GM19395 (cell line): Measurements from ENCODE around the gene TSPAN7.

Source experiments
- ATAC-seq: cut with Tn5 transposase; IDR thresholded peaks from one replicate; pipeline ENCODE4 v1.9.1; 2021; ENCODE audit warnings: mild to moderate bottlenecking, moderate library complexity; ENCODE audit not compliant: unreplicated experiment

The TSPAN7 gene

DNA sequence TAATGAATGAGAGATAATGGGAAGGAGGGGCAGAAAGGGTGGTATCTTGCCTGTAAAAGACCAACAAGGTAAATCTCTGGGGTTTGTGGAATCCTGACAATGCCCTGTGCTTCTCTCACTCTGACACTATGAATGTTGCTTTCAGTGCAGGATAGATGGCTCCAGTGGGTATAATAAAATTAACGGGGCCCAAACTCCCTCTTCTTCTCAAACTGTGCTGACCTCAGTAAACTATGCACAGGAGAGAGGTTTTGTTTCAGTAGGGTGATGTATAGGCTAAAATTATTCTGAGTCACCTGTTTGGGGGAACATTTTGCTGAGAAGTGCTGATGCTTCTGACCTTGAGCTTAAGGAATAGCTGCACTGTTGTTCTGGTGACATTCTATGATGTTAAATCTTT, 82.6 kb downstream of the TSPAN7 start:
- no peak for ATAC-seq

- ATAC-seq: no peak
These were observed 84.8 kb downstream of the TSPAN7 start for GRCh38 chrX:38646129-38646528.

- no peak for ATAC-seq
These were observed 87.9 kb downstream of the TSPAN7 start for GRCh38 chrX:38649221-38649620.

DNA sequence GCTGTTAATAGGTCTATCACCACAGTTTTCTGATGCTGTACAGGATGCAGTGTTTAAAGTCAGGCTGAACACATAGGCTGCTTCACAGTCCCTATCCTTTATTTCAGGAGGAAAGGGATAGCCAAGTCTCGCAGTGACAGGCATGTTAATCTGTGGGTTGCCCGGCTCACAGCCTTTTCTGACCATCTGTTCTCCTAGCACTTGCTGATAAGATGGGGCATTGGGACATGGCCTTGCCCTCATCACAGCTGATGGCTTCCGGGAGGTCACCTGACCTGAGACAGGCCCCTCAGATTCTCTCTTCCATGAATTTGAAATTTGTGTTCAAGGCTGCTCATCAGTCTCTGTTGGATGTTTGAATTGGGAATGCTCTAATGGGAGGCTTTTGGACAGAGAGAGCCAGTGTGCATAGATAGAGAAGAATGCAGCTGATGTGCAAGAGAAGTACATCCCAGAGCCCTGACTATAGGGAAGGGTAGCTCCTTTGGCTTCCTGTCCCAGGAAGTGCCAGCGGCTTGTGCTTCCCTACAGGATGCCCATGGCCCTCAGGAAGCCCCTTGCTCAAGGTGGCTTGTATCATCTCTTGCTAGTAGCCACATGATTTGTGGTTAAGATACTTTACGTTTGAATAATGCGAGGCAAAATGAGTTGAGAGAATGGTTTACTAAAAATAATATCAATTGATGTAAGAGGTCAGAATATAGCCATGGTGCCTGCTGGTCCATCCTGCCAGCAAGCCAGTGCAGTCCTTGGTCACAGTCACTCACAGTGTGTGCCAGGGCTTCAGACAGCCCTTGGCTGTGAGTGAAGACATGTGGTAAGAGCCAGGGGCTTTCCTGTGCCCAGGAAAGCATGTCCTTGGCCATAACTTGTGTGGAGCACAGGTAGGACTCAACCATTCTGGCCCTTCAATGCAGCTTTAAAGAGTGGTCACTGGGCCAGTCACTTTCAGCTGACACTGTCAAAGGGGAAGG, 88.6 kb downstream of the TSPAN7 start:
- ATAC-seq: no peak

- ATAC-seq: peak; percentile 54
These were observed 90.6 kb downstream of the TSPAN7 start for GRCh38 chrX:38651625-38652601.

GRCh38 chrX:38652934-38653442, 91.6 kb downstream of the TSPAN7 start:
- no peak for ATAC-seq

- no peak for ATAC-seq
These were observed 93.0 kb downstream of the TSPAN7 start for GRCh38 chrX:38654302-38654701.

DNA sequence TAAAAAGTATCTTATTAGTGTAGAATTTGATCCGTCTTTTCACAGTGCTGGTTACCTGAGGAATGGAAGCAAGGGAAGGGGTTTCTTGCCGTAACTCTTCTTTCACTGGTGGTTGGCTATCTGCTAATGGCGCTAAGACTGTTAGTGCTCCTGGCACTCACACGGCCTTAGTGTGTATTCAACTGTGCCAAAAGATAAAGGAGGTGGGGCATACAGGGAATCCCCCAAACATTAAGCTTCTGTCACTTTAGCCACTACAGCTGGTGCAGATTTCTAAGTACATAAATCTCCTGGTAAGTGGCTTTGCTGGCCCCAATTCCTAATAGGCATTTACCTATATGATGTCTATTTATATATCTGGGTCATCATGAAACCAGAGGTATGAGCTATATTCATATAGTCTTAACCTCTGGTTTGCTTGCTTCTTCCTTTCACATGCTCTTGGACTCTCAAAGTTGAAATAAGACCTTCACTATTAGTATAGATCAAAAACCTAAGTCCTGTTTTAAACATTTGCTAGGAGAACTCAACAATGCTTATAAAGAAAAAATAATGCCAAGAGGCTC, 95.1 kb downstream of the TSPAN7 start:
- ATAC-seq: no peak

- ATAC-seq: peak; percentile 55
These were observed 96.2 kb downstream of the TSPAN7 start for GRCh38 chrX:38657562-38657961.

- no peak for ATAC-seq
These were observed 99.2 kb downstream of the TSPAN7 start for GRCh38 chrX:38660395-38661102.

GRCh38 chrX:38661103-38661441, 99.7 kb downstream of the TSPAN7 start:
- no peak for ATAC-seq

- ATAC-seq: peak; percentile 60
These were observed 100.2 kb downstream of the TSPAN7 start for GRCh38 chrX:38661561-38661960.

DNA sequence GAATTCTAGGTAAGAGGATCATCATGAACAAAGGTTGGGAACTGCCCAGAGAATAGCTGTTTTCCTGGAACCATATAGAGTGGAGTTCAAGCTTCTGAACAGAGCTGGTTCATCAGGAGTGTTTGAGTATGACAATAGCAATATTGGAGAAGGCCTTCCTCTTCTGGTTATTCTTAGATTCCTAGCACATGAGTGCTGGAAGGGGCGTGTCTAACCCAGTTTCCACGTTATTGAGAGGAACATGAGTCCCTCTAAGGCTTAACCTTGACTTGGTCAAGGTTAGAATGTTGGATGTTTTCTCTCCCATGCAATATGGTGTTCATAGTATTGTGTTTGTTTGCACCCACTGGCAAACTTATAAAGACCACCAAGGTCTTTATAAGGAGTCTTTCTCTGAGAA, 101.3 kb downstream of the TSPAN7 start:
- ATAC-seq: no peak

- ATAC-seq: no peak
These were observed 102.9 kb downstream of the TSPAN7 start for GRCh38 chrX:38664285-38664684.

- no peak for ATAC-seq
These were observed 105.6 kb downstream of the TSPAN7 start for GRCh38 chrX:38666909-38667308.

GRCh38 chrX:38668771-38669170, 107.4 kb downstream of the TSPAN7 start:
- no peak for ATAC-seq

DNA sequence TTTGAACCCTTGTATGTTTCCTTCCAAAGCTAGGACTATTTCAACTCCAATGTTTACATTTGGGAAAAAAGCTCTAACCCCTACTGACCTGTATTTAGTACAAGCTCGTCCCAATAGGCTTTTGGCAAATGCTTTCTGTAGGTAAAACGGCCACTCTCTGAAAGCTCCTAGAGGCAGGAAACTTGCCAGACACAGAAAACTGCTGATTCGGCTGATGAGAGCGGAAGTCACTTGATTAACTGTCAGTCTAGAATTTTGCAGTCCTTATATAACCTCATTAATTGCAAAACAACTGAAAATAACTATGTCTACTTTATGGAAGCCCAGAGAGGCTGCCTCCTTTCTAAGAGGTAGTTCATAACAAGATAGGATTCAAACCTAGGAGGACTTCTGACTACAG, 108.1 kb downstream of the TSPAN7 start:
- no peak for ATAC-seq

GRCh38 chrX:38672646-38673045, 111.3 kb downstream of the TSPAN7 start:
- no peak for ATAC-seq

DNA sequence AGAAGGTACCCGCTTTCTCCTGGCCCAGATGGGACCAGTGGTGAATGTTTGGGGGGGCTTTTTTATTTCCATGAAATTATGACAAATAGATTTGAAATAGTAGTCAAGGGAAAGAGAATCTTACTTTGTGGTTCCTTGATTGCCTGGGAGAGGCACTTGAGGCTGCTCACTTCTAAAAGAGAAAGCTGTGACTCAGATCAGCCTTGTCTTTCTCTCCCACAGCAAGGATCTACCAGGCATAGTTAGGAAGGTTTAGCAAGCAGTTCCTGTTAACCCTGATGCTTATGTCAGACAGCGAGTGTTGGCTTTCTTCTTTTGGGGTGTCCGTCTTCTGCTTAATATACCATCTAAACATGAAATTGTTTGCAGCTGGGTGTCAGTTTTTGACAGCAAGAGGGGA, 114.5 kb downstream of the TSPAN7 start:
- no peak for ATAC-seq

DNA sequence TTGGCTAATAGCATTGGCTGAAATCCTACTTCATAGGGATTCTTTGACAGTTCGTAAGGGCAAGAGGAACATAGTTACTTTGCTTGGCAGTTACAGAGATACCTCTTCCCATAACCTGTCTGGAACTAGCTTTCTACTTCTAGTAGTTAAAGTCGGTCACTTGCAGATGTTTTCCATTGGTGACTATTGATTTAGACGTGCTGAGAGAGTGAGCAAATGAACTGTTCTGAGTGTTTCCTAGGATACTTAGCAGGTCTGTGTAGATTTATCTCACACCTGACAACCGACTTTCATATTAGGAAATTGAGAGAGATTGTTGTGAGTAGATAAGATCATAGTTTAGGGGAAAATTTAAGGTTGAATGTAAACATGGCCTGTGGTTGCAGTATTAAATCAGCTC, 116.8 kb downstream of the TSPAN7 start:
- ATAC-seq: no peak
